ENCODE results near the gene TBC1D10B.
"Not testable (repeated sequence)": the region's sequence is repeated elsewhere in the genome, so short reads cannot be mapped to it uniquely, and the experiment has no call there.

Gene TBC1D10B

DNA sequence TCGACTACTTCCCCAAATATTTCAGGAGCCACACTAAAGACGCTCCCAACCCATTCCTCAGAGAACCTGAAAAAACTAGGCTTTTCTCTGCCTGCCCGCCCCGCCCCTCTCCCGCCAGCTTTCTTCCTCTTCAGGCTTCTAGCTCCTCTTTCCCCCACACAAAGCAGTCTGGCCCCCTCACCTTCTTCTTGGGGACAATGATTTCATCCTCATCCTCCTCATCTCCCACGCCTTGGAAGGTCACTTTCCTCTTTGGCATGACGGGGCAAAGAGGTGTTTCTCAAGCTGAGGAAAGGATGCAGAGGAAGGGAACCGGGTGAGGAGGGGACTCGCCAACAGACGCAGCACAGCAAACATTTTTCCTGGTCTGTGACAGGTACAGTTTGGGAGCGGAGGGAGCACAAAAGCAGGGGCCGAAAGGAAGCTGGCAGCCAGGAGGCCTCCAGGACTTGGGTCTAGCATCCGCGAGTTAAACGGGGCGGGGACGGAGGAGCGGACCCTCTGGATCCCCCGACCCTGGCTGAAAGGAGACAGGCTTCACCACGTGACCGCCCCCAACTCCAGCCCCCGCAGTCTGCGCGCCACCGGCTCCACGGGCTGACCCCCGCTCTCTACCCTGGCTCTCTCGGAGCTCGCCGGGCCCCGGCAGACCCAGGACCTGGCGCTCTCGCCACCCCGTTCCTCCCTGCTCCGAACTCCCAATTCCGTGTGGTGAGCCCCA, 15.7 kb downstream of the TBC1D10B start:
- DNase-seq: no peak

DNA sequence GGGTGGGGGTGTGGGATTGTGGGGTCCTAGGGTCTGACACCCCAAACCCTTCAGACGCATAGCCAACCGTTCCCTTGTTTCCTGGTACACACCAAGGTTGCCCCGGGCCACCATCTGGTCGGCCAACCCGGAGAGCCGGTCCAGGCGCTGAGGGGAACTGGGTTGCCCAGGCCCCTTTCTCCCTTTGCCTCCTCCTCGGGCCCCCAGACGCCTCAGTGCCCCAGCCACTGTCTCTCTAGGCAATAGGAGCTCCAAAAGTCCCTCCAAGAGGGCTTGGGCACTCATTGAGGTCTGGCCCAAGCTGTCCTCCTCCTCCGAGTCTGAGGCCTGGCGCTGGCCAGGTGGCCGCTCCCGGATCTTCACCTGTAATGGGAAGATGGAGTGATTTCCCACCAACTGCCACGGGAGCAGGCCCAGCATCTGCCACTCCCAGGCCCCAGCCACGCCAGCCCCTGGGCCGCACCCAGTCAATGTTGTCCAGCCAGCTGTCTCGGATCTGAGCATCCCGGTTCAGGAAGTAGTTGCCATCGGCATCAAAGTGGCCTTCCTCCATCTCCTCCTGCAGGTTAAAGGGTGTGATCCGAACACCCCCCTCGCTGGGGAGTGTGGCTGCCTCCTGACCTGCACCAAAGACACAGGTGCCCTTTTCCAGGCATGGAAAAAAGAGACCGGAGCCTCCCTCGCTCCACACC, 16.7 kb downstream of the TBC1D10B start:
- DNase-seq: no peak

DNA sequence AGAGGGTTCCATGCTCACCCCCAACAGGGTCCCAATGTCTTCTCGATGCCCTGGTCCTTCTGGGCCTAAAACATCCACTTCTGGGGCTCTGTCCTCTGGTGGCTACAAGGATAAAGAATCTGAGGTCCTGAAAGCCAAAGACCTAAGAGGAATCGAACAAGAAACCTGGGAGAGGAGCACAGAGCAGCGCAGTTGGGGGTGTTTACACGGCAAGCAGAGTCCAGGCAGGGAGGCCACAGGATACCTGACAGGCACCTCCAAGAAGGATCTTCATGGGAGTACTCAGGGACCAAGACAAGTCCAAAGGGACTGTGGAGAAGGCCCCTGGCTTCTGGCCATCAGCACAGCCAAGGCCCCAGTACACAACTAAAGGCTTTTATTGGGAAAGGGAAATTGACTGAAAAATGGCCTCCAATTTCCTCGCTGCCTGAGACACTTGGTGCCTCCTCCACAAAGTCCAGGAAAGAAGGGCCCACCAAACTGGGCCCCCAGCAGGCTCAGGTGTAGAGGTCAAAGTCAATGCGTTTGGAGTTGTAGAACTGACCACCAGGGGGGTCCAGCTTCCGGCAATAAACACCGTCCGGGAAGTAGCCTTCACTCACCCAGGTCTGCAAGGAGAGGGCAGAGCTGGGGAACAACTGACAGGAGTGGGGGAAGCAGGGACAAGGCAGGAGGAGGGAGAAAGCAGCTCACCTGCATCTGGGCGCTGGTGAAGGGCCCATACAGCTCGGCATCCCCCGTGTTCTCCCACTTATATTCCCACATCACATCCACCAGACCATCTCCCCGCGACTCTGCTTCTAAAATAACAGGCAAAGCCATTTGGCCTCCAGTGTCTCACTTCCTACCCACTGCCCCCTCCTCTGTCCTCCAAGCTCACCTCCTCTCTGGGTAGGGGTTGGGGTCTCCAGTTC, 17.5 kb downstream of the TBC1D10B start:
- DNase-seq: no peak

DNA sequence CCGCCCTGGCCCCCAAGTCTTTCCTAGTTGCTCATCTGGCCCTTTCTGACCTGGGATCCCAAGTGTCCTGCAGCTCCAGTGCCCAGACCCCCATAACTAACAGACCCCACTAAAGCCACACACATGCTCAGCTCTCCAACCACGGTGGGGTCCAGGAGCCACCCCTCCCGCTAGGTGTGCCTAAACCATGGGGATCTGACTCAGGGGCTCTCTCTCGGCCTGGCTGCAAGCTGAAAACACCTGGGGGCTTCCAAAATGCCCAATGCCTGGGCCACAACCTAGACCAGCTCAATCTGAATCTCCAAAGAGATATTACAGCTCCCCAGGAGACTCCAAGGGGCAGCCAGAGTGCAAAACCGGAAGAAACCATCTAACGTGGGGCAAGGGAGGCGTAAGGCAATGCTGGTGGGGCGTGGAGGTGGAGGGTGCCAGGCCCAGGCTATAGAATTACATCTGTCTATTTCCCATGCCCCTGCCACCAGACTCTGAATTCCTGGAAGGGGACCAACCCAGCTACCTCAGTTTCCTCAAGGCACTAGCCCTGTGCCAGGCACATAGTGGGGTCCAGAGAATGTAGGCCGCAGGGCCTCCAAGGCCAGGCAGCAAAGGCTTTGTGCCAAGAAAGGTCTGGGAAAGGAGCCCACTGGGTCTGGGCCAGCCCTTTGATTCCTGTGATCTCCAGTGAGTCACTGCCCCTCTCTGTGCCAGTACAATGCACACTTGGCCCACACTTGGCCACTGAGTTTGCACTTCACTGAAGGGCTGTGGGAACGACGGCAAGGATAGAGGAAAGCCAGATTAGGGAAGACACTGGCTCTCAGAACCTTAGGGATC, 18.5 kb downstream of the TBC1D10B start:
- no peak for DNase-seq

DNA sequence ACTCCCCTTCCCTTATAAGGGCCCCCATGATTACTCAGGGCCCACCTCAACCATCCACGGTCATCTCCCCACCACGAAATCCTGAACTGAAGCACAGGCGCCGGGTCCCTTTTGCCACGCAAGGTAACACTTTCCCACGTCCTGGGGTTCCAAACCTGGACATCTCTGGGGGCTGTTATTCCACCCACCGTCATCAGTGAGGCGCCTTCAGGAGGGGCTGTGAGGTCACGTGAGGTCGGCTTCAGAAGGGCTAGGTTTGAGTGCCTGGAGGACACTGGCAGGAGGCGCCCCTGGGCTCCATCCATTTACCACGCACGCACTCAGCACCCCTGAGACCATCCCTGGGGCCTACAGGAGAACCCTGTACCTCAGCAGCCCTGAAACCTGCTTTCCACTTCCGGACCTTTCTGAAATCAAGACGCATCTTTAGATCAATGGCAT, 19.3 kb downstream of the TBC1D10B start:
- DNase-seq: no peak

DNA sequence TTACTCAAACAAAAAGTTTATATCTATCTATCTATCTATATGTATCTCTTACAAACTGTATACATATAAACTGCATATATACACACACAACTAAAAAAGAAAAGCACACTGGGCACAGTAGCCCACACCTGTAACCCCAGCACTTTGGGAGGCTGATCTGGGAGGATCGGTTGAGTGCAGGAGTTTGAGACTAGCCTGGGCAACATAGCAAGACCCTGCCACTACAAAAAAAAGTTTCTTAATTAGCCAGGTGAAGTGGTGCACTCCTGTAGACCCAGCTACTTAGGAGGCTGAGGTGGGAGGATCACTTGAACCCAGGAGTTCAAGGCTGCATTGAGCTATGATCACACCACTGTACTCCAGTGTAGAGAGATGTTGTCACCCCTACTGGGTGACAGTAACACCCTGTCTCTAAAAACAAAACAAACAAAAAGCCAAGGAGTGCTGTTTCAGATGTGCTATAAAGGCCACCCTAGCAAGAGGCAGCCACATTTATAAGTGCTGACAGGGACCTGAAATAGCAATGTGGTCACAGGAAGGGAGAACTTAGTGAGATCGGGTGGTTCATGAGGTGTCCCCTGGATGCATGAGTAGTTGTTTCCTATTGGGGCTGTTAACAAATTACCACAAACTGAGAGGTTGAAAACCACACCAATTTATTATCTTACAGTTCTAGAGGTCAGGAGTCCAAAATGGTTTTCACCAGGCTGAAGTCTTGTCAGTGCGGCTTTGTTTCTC, 20.0 kb downstream of the TBC1D10B start:
- DNase-seq: no peak

DNA sequence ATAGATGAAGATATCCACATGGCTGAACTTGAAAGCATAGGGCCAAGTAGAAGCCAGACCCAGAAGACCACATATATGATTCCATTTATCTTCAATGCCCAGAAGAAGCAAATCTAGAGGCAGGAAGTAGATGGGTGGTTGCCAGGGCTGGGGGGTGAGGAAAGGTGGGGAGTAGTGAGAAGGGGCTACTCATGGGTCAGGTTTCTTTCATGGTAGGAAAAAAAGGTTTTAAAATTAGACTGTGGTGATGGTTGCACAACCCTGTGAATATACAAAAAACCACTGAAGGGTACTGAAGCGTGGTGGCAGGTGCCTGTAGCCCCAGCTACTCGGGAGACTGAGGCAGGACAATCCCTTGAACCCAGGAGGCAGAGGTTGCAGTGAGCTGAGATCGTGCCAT, 20.6 kb downstream of the TBC1D10B start:
- no peak for DNase-seq

DNA sequence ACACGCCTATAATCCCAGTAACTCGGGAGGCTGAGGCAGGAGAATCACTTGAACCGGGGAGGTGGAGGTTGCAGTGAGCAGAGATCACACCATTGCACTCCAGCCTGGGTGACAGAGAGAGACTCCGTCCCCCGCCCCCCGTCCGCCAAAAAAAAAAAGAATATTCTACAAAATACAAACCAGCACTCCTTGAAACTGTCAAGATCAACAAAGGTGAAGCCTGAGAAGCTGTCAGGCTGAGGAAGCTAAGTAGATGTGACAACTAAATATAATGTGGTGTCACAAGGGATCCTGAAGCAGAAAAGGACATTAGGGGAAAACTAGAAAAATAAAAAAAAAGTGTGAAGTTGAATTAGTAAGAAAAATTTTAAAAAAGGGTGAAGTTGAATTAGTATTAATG, 21.4 kb downstream of the TBC1D10B start:
- no peak for DNase-seq

DNA sequence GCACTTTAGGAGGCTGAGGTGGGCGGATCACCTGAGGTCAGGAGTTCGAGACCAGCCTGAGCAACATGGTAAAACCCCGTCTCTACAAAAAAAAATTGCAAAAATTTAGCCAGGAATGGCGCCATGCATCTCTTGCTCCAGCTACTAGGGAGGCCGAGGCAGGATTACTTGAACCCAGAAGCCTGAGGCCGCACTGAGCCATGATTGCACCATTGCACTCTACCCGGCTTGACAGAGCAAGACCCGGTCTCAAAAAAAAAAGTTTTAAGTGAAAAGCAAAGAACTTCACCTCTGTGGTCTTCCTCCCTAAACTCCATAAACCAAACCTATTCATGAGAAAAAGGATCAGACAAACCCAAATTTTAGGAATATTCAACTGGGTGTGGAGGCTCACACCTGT, 22.2 kb downstream of the TBC1D10B start:
- no peak for DNase-seq

DNA sequence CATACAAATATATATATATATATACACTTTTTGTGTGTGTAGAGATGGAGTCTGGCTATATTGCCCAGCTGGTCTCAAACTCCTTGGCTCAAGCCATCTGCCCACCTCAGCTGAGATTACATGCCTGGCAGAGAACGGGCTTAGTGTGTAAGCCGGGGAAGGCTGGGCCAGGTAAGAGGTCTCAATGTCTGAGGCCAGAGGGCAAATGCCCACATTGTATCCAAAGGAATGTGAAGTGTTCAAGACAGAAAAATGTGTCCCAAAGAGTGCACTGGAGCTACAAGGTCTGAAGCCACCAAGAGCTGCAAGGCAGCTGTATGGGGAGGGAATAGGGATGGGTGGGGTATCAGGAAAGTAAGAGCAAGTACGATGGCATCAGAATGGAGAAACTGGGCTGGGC, 24.0 kb downstream of the TBC1D10B start:
- no peak for DNase-seq

DNA sequence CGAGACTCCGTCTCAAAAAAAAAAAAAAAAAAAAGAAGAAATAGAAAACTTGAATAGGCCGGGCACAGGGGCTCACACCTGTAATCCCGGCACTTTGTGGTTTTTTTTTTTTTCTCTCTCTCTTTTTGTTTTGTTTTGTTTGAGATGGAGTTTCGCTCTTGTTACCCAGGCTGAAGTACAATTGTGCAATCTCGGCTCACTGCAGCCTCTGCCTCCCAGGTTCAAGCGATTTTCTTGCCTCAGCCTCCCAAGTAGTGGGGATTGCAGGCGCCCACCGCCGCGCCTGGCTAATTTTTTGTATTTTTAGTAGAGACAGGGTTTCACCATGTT, 26.8 kb downstream of the TBC1D10B start:
- not testable (repeated sequence) for DNase-seq

DNA sequence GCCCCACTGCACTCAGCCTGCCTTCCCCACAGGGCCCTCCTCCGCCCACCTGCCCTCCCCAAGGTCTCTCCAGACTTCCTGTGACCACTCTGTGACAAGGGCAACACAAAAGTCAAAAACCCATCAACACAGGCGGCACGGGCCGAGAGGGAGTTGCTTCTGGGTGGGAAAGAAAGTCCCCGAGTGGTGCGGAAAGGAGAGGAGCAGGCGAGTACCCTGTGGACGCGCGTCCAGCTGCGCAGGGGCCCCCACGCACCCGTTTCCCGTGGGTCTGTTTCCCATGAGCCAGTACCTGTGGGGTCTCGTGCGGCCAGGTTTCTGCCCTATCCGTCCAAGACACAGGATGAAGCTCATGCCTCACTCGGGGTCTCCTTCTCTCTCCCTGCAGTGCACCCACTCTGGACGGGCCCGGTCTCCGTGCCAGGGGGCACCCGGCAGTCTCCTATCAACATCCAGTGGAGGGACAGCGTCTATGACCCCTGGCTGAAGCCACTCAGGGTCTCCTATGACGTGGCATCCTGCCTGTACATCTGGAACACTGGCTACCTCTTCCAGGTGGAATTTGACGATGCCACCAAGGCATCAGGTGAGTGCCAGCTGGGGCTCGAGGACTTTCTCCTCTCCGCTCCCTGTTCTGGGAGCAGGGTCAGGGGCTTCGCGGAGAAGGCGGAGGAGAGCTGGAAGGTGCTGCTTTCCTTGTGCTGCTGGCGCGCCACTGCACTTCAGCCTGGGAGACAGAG, 27.4 kb downstream of the TBC1D10B start:
- DNase-seq: no peak

DNA sequence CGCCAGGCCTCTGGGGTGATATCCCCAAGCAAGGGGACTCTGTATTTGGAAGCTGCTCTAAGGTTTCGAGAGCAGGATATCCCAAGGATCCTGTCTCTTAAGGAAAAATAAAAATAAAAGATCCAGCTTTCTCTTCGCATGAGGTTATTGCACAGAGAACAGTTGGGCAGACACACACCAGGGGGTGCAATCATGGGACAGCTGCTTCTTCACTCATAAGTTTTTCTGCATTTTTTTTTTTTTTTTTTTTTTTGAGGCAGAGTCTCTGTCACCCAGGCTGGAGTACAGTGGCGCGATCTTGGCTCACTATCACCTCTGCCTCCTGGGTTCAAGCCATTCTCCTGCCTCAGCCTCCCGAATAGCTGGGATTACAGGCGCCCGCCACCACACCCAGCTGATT, 28.3 kb downstream of the TBC1D10B start:
- not testable (repeated sequence) for DNase-seq

DNA sequence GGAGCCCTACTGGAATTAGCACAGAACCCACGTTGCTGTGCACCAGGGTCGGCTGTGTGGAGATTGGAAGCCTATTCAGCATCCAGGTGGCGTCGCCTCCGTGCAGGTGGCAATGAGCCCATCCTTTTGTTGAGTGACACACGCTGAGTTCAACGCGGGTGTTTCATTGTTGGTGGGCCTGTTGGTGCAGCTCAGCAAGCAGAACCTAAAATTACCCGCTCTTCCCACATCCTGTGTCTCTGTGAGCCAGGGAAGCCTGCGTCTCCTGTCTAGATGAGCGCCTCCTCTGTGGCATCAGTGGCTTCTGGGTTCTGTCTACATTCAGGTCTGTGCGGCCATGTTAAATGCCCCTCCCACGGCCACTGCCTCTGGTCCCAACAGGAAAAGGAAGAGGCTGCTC, 29.7 kb downstream of the TBC1D10B start:
- DNase-seq: no peak

DNA sequence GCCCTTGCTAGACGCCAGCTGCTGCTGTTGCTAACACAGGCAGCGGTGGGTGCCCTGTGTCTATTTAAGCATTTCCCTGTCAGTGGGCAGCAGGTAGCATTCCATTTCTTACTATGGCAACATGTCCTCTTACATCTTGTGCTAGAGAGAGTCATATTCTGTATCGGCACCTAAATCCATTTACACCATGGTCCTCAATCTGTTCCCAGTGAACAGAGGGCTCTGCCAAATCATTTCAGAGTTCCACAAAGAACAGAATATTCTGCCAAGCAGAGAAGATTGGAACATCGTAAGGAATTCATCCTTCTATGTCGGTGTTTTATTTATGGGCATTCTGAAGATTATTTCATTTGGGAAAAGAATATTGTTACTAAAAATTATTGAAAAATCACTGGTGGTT, 31.6 kb downstream of the TBC1D10B start:
- DNase-seq: not testable (repeated sequence)

DNA sequence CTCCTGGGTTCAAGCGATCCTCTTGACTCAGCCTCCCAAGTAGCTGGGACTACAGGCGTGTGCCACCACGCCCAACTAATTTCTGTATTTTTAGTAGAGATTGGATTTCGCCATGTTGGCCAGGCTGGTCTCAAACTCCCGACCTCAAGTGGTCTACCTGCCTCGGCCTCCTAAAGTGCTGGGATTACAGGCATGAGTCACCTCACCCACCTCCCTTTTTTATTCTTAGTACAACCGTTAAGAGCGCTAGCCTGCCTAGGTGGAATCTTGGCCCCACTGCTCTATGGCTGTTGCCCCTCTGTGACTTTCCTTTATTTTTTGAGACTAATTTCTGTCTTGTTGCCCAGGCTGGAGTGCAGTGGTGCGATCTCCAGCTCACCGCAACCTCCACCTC, 32.3 kb downstream of the TBC1D10B start:
- not testable (repeated sequence) for DNase-seq

DNA sequence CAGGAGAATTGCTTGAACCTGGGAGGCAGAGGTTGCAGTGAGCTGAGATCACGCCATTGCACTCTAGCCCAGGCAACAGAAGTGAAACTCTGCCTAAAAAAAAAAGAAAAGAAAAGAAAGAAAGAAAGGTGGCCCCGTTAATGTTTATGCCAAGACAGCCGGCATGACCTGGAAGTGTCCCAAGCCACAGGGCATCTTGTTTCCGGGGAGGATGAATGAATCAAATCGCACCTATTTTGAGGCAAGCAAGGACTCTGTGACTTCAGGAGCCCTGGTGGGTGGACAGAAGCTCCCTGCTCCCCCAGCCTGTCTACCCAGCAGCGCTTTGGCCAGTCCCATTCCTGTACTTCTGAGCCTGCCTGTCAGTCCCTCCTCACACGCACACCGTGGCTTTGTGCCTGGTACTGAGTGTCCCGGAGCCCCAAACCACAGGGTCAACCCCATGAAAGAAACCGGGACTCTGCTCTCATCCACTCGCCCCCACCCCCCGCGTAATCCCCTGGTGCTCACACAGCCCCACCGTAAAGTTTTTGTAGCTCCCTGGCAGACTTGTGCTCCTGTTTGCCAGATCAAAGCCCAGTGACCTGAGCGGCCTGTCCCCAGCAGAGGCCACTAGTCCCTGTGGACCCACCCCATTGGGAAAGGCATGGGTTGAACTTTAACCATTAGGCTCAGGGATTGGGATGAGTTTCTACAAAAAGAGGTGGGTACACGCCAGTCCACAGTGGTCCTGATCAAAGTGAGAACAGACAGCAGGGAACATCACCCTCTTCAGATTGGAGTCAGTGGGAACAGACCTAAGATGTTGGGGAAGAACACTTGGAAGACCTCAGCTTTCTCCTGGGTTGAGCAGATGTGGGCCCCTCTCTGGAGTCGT, 34.5 kb downstream of the TBC1D10B start:
- DNase-seq: no peak

DNA sequence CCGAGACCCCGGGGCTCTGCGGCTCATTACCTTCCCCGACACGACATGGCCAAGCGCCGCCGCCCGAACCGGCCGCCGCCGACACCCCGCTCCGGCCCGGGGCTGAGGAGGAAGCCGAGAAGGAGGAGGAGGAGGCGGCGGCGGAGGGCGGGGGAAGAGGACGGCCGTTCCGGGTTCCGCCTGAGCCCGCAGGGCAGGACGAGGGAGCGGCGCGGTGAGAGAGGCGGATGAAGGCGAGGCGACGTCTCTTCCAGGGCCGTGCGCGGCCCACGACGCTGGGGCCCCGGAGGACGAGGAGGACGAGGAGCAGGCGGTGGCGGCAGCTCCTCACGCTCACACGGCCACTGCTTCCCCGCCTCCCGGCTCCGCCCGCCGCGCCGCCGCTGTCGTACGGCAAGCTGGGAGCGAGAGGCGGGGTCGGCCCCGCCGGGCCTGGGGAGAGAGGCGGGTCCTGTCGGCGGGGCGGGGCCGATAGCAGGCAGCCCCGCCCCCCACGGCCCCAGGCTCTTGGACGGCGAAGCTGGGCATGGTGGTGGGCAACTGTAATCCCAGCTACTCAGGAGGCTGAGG, 35.2 kb downstream of the TBC1D10B start:
- peak; percentile 59 for DNase-seq

DNA sequence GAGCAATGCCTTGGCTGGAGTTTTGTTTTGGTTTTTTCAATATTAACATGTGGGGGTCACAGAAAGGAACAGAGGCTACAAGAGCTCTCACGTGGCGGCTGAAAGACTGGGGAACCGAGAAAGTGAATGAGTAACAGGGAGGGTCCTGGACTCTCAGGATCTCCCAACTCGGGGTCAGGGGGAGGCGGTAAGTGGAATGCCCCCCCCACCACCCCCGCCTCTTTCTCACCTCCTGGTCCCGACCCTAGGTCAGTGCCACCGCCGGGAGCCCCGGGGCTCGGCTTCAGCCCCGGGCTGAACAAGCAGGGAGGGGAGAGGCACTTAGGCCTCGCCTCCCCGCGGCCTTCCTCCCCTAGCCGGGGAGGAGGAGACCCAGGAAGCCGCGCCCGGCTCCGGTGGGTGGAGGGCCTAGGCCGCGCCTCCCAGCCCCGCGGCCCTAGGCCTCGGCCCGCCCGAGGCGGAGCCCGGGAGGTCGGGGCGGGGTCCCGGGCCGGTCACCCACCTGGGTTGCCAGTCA, 35.8 kb downstream of the TBC1D10B start:
- DNase-seq: peak; percentile 77

DNA sequence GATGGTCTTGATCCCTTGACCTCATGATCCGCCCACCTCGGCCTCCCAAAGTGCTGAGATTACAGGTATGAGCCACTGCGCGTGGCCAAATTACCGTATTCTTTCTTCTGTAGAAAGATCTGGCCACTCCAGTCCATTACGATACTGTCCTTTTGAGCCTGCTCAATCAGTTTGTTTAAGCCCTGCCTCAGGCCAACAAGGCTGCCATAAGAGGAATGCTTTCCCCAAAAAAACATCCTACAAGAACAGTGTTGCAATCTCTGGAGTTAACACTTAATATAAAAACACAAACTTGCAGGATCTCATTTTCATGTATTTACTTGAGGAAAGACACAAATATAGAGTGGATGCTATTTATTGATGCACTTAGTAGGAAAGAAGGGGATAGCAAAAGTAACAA, 46.1 kb downstream of the TBC1D10B start:
- not testable (repeated sequence) for DNase-seq
